Upper lobe of left lung (tissue), 4 donors: Measurements from ENCODE around the gene EYS.

Experiments used
- CTCF ChIP-seq, 6 experiments: fragments of 450-650 bp in 4 of 6; fragments of 200-600 bp in 2 of 6; sonication (generic) in 2 of 6; IDR thresholded peaks; one replicate each; pipeline ENCODE4 v1.5.1; 2016 to 2019; ENCODE audit warnings: antibody characterized with exemption in 6 of 6
- EP300 ChIP-seq, 4 donors: sonication (generic); formaldehyde crosslinking; IDR thresholded peaks; one replicate each; pipeline ENCODE4 v1.5.1; 2017; ENCODE audit warnings: antibody characterized with exemption in 4 of 4, control low read depth in 2 of 4
- POLR2A ChIP-seq, 4 donors: fragments of 450-650 bp; IDR thresholded peaks; one replicate each; pipeline ENCODE4 v1.5.1; 2016 to 2017; ENCODE audit warnings: antibody characterized with exemption in 4 of 4, mild to moderate bottlenecking in 2 of 4
- POLR2AphosphoS5 ChIP-seq, 2 donors: sonication (generic); formaldehyde crosslinking; IDR thresholded peaks; one replicate each; pipeline ENCODE4 v1.5.1; 2017; ENCODE audit warnings: antibody characterized with exemption in 2 of 2

GRCh38 chr6:63793465-63794137 lies 1913.4 kb downstream of the EYS start:
- TF ChIP-seq CTCF (IDR thresholded peaks at IDR 0.05): no peak
- TF ChIP-seq POLR2AphosphoS5 (IDR thresholded peaks at IDR 0.05): no peak
- TF ChIP-seq POLR2A (IDR thresholded peaks at IDR 0.05): no peak
- no peak for TF ChIP-seq EP300 (IDR thresholded peaks at IDR 0.05)
